HL-60 (cell line): ENCODE measurements around the gene CXCL14.

Experiments
- DNase-seq, 2 experiments: peaks; one replicate each; pipeline ENCODE4 v3.0.0-alpha.2; 2010 to 2020; ENCODE audit warnings: low read depth in 1 of 2, low spot score in 1 of 2
- H3K27ac ChIP-seq: fragments of 250-450 bp; sonication (Bioruptor Pico); replicated peaks from 2 replicates; pipeline ENCODE4 v1.5.1; 2020; ENCODE audit warnings: mild to moderate bottlenecking, moderate library complexity
- H3K27me3 ChIP-seq: fragments of 250-450 bp; sonication (Bioruptor Pico); 2 replicates; pipeline ENCODE4 v1.5.1; 2021; ENCODE audit warnings: mild to moderate bottlenecking, moderate library complexity; ENCODE audit not compliant: insufficient read depth, poor library complexity, severe bottlenecking
- H3K4me3 ChIP-seq: replicated peaks from 2 replicates; pipeline ENCODE4 v1.5.1; 2011; ENCODE audit warnings: mild to moderate bottlenecking, control low read depth, low read length; ENCODE audit not compliant: insufficient read depth
- GABPA ChIP-seq: IDR thresholded peaks from 2 replicates; pipeline ENCODE4 v1.6.1; 2012; ENCODE audit warnings: low read depth
- POLR2AphosphoS5 ChIP-seq: IDR thresholded peaks from 2 replicates; pipeline ENCODE4 v1.6.1; 2012; ENCODE audit warnings: low read depth
- SPI1 ChIP-seq: IDR thresholded peaks from 2 replicates; pipeline ENCODE4 v1.6.1; 2012; ENCODE audit warnings: low read depth, mild to moderate bottlenecking, borderline replicate concordance
- TF ChIP-seq, protein P1 (sequence below): IDR thresholded peaks from one replicate; pipeline ENCODE4 v1.5.1; 2011; ENCODE audit warnings: low read length, control low read depth, inconsistent platforms; ENCODE audit not compliant: insufficient read depth
- TF ChIP-seq, protein P2 (sequence below): IDR thresholded peaks from 2 replicates; pipeline ENCODE4 v1.6.1; 2012; ENCODE audit warnings: low read depth; ENCODE audit not compliant: insufficient replicate concordance

The CXCL14 gene

GRCh38 chr5:135576075-135576599 lies 2.7 kb downstream of the CXCL14 start:
- H3K27ac ChIP-seq, result no peak overlapping the region
- DNase-seq, result no peak
- TF ChIP-seq POLR2AphosphoS5, result no peak
- peaks cover 5% of the 10 kb centered on the region for H3K27me3 ChIP-seq
- no peak overlapping the region for H3K4me3 ChIP-seq

DNA sequence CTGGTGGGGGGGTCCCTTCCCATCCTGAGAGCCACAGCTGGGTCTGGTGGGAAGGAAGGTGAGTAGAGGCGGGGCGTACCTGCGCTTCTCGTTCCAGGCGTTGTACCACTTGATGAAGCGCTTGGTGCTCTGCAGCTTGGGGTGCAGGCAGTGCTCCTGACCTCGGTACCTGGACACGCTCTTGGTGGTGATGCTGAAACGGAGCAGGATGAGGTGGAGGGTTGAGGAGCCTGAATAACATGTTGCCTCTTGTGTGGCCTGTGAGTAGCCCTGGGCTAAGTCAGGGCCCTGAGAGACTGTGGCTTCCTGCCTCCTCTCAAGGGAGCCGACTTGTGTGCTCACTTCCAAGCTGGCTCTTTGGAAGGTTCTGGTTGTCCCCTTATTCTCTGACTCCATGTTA lies 4.3 kb downstream of the CXCL14 start:
- TF ChIP-seq, protein P1, sequence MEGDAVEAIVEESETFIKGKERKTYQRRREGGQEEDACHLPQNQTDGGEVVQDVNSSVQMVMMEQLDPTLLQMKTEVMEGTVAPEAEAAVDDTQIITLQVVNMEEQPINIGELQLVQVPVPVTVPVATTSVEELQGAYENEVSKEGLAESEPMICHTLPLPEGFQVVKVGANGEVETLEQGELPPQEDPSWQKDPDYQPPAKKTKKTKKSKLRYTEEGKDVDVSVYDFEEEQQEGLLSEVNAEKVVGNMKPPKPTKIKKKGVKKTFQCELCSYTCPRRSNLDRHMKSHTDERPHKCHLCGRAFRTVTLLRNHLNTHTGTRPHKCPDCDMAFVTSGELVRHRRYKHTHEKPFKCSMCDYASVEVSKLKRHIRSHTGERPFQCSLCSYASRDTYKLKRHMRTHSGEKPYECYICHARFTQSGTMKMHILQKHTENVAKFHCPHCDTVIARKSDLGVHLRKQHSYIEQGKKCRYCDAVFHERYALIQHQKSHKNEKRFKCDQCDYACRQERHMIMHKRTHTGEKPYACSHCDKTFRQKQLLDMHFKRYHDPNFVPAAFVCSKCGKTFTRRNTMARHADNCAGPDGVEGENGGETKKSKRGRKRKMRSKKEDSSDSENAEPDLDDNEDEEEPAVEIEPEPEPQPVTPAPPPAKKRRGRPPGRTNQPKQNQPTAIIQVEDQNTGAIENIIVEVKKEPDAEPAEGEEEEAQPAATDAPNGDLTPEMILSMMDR, result no peak
- TF ChIP-seq SPI1, result no peak
- no peak for TF ChIP-seq POLR2AphosphoS5
- no peak for TF ChIP-seq GABPA
- TF ChIP-seq, protein P2, sequence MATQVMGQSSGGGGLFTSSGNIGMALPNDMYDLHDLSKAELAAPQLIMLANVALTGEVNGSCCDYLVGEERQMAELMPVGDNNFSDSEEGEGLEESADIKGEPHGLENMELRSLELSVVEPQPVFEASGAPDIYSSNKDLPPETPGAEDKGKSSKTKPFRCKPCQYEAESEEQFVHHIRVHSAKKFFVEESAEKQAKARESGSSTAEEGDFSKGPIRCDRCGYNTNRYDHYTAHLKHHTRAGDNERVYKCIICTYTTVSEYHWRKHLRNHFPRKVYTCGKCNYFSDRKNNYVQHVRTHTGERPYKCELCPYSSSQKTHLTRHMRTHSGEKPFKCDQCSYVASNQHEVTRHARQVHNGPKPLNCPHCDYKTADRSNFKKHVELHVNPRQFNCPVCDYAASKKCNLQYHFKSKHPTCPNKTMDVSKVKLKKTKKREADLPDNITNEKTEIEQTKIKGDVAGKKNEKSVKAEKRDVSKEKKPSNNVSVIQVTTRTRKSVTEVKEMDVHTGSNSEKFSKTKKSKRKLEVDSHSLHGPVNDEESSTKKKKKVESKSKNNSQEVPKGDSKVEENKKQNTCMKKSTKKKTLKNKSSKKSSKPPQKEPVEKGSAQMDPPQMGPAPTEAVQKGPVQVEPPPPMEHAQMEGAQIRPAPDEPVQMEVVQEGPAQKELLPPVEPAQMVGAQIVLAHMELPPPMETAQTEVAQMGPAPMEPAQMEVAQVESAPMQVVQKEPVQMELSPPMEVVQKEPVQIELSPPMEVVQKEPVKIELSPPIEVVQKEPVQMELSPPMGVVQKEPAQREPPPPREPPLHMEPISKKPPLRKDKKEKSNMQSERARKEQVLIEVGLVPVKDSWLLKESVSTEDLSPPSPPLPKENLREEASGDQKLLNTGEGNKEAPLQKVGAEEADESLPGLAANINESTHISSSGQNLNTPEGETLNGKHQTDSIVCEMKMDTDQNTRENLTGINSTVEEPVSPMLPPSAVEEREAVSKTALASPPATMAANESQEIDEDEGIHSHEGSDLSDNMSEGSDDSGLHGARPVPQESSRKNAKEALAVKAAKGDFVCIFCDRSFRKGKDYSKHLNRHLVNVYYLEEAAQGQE, result no peak
- H3K27me3 ChIP-seq, result peaks cover 5% of the 10 kb centered on the region

DNA sequence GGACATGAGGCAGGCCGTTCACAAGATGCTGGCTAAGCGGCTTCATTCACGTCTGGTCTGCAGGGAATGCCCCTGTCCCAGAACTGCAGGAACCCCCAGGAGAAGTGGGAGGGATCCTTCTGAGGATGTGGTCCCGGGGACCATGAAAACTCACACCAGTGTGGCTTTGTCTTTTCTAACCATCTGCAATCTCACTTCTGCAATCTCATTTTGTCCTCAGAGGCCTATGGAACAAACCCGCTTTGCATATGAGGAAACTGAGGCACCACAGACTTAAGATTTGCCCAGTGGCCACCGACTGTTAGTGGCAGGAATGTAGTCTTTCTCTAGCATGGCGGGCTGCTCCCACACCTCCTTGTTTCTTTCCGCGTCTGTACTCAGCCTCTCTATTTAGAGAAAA lies 6.9 kb downstream of the CXCL14 start:
- no peak overlapping the region for H3K4me3 ChIP-seq
- TF ChIP-seq POLR2AphosphoS5 (no peak), GABPA (no peak)
- TF ChIP-seq, protein P1, result no peak
- TF ChIP-seq, protein P2, result no peak

More for the DNA sequence above, 4.3 kb downstream of the CXCL14 start:
- Histone ChIP-seq H3K27ac (no peak overlapping the region), H3K4me3 (no peak overlapping the region)
- no peak for DNase-seq

GRCh38 chr5:135571066-135571609 lies 7.7 kb downstream of the CXCL14 start:
- Histone ChIP-seq H3K27me3 (no peaks in the 10 kb centered on the region), H3K27ac (no peak overlapping the region), H3K4me3 (no peak overlapping the region)
- TF ChIP-seq, protein P2, result no peak
- TF ChIP-seq, protein P1, result no peak
- no peak for TF ChIP-seq GABPA
- TF ChIP-seq POLR2AphosphoS5, result no peak
- TF ChIP-seq SPI1, result no peak
- no peak for DNase-seq

More for the DNA sequence above, 6.9 kb downstream of the CXCL14 start:
- Histone ChIP-seq H3K27ac (no peak overlapping the region), H3K27me3 (no peaks in the 10 kb centered on the region)
- no peak for DNase-seq
